ENCODE measurements around the gene CALU. TPM values are rescaled to one million over a fixed set of nuclear protein-coding genes. Genes with fewer than 3 reads are reported as not detected.

CALU gene
- polyA plus RNA-seq, 1 donor (not counting 4 experiments of a cell fraction or from before 2014, with no cell fraction given), result 155 TPM

DNA sequence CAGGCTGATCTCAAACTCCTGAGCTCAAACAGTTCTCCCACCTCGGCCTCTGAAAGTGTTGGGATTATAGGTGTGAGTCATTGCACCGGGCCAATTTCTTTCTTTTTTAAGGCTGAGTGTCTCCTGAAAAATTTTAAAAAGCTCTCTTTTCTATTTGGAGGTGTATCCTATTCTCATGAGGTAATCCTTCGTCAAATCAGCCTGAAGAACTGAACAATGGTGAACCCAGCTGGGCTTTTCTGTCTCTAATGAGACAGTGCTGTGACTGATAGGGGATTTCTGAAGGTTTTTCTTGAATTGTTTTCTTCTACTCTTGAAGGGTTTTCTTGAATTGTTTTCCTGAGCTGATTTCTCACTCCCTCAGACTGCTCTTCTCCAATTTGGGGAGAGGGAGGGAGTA, 30.9 kb upstream of the CALU start:
- no peaks in the 10 kb centered on the region for H3K9me3 ChIP-seq (ENCODE audit: control insufficient read depth, low read depth, low read length)
- no peaks in the 10 kb centered on the region for H3K36me3 ChIP-seq (ENCODE audit: control insufficient read depth in 2 of 2, extremely low read depth in 1 of 2, insufficient read depth in 2 of 2, low read length in 2 of 2)
- H3K9ac ChIP-seq (ENCODE audit: control insufficient read depth, extremely low read depth, insufficient read depth, low read length), result no peak overlapping the region
- H2AFZ ChIP-seq (ENCODE audit: control insufficient read depth, low read length), result no peak overlapping the region
- dilution Hi-C loops (cut with MboI; ENCODE audit: extremely low pct_ligation_motif_present, low sequenced_read_pairs), result no loop called here
- no peak overlapping the region for H3K4me3 ChIP-seq (ENCODE audit: control insufficient read depth in 2 of 3, extremely low read depth in 1 of 3, insufficient read depth in 2 of 3, low read depth in 1 of 3, low read length in 3 of 3)
- H3K9me1 ChIP-seq (ENCODE audit: control insufficient read depth, extremely low read depth, insufficient read depth, low read length), result no peaks in the 10 kb centered on the region
- no peak overlapping the region for H3K27ac ChIP-seq (ENCODE audit: control insufficient read depth, insufficient read depth, low read length)
- no peak overlapping the region for H3K4me2 ChIP-seq (ENCODE audit: control insufficient read depth, extremely low read depth, insufficient read depth, low read depth, low read length)
- no peaks in the 10 kb centered on the region for H3K79me2 ChIP-seq (ENCODE audit: control insufficient read depth, insufficient read depth, low read length)
- TF ChIP-seq EZH2 (IDR thresholded peaks at IDR 0.05; ENCODE audit: low read length), result no peak
- TF ChIP-seq, protein P1, sequence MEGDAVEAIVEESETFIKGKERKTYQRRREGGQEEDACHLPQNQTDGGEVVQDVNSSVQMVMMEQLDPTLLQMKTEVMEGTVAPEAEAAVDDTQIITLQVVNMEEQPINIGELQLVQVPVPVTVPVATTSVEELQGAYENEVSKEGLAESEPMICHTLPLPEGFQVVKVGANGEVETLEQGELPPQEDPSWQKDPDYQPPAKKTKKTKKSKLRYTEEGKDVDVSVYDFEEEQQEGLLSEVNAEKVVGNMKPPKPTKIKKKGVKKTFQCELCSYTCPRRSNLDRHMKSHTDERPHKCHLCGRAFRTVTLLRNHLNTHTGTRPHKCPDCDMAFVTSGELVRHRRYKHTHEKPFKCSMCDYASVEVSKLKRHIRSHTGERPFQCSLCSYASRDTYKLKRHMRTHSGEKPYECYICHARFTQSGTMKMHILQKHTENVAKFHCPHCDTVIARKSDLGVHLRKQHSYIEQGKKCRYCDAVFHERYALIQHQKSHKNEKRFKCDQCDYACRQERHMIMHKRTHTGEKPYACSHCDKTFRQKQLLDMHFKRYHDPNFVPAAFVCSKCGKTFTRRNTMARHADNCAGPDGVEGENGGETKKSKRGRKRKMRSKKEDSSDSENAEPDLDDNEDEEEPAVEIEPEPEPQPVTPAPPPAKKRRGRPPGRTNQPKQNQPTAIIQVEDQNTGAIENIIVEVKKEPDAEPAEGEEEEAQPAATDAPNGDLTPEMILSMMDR (optimal IDR thresholded peaks at IDR 0.05 in 1 of 3, IDR thresholded peaks at IDR 0.05 in 1 of 3, conservative IDR thresholded peaks at IDR 0.05 in 1 of 3; ENCODE audit: extremely low read depth in 1 of 3, insufficient read depth in 2 of 3, low read length in 3 of 3), result no peak
- peaks cover 18% of the 10 kb centered on the region for H3K4me1 ChIP-seq (ENCODE audit: control insufficient read depth, extremely low read depth, insufficient read depth, low read length)
- H4K20me1 ChIP-seq (ENCODE audit: control insufficient read depth, extremely low read depth, insufficient read depth, low read length), result no peaks in the 10 kb centered on the region
- DNase-seq (ENCODE audit: low read depth, low spot score) (no peak), FAIRE-seq (no peak)
- no peaks in the 10 kb centered on the region for H3K27me3 ChIP-seq (ENCODE audit: control insufficient read depth, extremely low read depth, insufficient read depth, low read length)

DNA sequence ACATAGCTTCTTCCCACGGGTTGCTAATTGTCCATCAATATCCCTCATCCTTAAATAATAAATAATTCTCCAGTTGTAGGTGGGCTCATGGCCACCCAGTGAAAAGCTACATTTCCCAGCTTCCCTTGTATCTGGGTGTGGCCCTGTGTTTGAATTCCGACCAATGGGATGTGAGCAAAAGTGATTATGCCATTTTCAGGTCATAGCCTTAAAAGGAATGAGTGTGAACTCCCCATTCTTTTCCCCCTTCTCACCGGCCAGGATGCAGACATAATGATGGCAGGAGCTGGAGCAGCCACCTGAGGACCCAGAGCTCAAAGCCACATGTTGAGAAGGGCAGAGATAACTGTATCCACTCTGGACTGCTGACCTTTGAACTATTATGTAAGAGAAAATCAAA, 30.3 kb upstream of the CALU start:
- Histone ChIP-seq H3K9ac (ENCODE audit: control insufficient read depth, extremely low read depth, insufficient read depth, low read length) (no peak overlapping the region), H3K9me3 (ENCODE audit: control insufficient read depth, low read depth, low read length) (no peaks in the 10 kb centered on the region), H4K20me1 (ENCODE audit: control insufficient read depth, extremely low read depth, insufficient read depth, low read length) (no peaks in the 10 kb centered on the region), H3K4me2 (ENCODE audit: control insufficient read depth, extremely low read depth, insufficient read depth, low read depth, low read length) (no peak overlapping the region), H3K4me1 (ENCODE audit: control insufficient read depth, extremely low read depth, insufficient read depth, low read length) (peaks cover 24% of the 10 kb centered on the region), H3K27me3 (ENCODE audit: control insufficient read depth, extremely low read depth, insufficient read depth, low read length) (no peaks in the 10 kb centered on the region), H3K9me1 (ENCODE audit: control insufficient read depth, extremely low read depth, insufficient read depth, low read length) (no peaks in the 10 kb centered on the region), H3K36me3 (ENCODE audit: control insufficient read depth in 2 of 2, extremely low read depth in 1 of 2, insufficient read depth in 2 of 2, low read length in 2 of 2) (no peaks in the 10 kb centered on the region), H2AFZ (ENCODE audit: control insufficient read depth, low read length) (no peak overlapping the region), H3K27ac (ENCODE audit: control insufficient read depth, insufficient read depth, low read length) (no peak overlapping the region), H3K4me3 (ENCODE audit: control insufficient read depth in 2 of 3, extremely low read depth in 1 of 3, insufficient read depth in 2 of 3, low read depth in 1 of 3, low read length in 3 of 3) (no peak overlapping the region), H3K79me2 (ENCODE audit: control insufficient read depth, insufficient read depth, low read length) (no peaks in the 10 kb centered on the region)
- TF ChIP-seq, protein P1 (optimal IDR thresholded peaks at IDR 0.05 in 1 of 3, IDR thresholded peaks at IDR 0.05 in 1 of 3, conservative IDR thresholded peaks at IDR 0.05 in 1 of 3; ENCODE audit: extremely low read depth in 1 of 3, insufficient read depth in 2 of 3, low read length in 3 of 3), result no peak
- TF ChIP-seq EZH2 (IDR thresholded peaks at IDR 0.05; ENCODE audit: low read length), result no peak
- DNase-seq (ENCODE audit: low read depth, low spot score) (no peak), FAIRE-seq (no peak)
- dilution Hi-C loops (cut with MboI; ENCODE audit: extremely low pct_ligation_motif_present, low sequenced_read_pairs), result no loop called here

Data from keratinocyte (primary cell).